H7 (cell line): ENCODE results near the gene BAIAP2L2. TPM values are rescaled to one million over a fixed set of nuclear protein-coding genes. Genes with fewer than 3 reads are reported as not detected.
"Not testable (repeated sequence)": the region's sequence is repeated elsewhere in the genome, so short reads cannot be mapped to it uniquely, and the experiment has no call there.

Source experiments
- DNase-seq: peaks from one replicate; pipeline ENCODE4 v3.0.0; 2012
- H3K27me3 ChIP-seq: 2 replicates; pipeline ENCODE4 v1.6.0; 2011; ENCODE audit warnings: mild to moderate bottlenecking, low read length; ENCODE audit not compliant: control insufficient read depth, insufficient read depth
- H3K36me3 ChIP-seq: replicated peaks from 2 replicates; pipeline ENCODE4 v1.5.1; 2011; ENCODE audit warnings: low read length; ENCODE audit not compliant: control insufficient read depth, insufficient read depth
- H3K4me3 ChIP-seq: 2 replicates; pipeline ENCODE4 v1.5.1; 2011; ENCODE audit warnings: low read depth, mild to moderate bottlenecking, control low read depth, low read length, moderate library complexity; ENCODE audit not compliant: insufficient read depth
- total RNA-seq: library from RNA; depleted of rRNA; stranded (reverse); fragments of >200 nt; shearing (Covaris generic); gene quantifications from 2 replicates; pipeline ENCODE4 v1.2.3, GENCODE V29; 2014

Gene BAIAP2L2
- total RNA-seq, 1 experiment from 2014 or later = 1.0 TPM

DNA sequence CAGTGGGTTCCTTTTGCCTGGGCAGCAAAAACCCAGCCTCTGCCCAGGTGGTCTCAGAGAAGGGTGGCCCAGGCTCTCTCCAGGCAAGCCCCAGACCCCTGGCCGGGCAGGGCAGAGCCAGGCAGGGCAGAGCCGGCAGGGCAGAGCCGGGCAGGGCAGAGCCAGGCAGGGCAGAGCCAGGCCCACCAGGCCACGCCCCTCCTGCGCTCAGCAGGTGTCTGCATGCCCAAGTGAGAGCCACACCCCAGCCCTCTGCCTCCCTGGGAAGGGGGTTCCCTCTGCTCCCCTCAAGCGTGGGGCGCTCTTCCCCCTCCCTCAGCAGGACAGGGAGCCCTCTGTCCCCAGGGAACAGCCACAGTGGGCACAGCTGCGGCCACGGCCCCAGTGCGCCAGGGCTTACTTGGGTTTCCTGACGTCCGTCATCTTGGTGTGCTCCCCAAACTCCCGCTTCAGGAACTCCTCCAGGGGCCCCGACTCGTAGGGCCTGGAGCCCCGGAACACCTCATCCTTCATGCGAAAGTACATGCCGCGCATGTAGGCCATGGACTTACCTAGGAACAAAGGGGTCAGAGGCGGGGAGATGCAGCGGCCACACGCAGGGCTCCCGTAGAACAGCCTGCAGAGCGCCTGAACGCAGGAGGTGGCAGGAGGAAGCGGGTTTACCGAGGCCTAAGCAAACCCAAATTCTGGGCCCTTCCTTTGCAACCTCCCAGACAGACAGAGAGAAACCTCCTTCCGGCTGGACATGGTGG lies 10.1 kb upstream of the BAIAP2L2 start:
- DNase-seq = peak; percentile 83
- Histone ChIP-seq H3K36me3 (no peaks in the 10 kb centered on the region; the same call in 1 of the 2 replicates), H3K4me3 (no peak overlapping the region), H3K27me3 (no peaks in the 10 kb centered on the region)

DNA sequence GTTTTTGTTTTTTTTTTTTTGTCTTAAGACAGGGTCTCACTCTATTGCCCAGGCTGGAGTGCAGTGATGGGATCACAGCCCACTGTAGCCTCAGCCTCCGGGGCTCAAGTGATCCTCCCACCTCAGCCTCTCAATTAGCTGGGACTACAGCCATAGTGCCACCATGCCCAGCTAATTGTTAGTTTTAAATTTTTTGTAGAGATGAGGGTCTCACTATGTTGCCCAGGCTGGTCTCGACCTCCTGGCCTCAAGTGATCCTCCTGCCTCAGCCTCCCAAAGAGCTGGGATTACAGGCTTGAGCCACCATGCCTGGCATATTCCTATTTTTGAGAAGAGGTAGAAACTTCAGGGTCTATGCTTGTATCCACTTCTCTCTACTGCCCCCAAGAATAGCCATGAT lies 8.3 kb upstream of the BAIAP2L2 start:
- not testable (repeated sequence) for H3K27me3 ChIP-seq, H3K36me3 ChIP-seq, H3K4me3 ChIP-seq, DNase-seq

DNA sequence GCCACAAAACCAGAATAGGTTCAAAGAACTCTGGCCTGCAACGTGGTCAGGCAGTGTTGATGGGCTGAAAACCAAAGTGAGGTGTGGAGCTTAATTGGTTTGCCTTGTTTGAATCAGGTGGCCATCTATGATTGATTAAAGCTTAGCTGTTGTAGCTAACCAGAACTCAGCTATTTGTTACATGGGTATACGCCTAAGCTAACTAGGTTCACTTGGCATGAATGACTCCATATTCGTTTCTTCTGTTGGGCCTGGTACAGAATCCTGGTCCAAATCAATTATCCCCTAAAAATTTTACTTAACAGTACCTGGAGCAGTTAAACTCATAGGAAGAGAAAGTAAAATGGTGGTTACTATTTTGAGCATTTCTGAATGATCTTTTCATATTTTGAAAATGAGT lies 7.7 kb upstream of the BAIAP2L2 start:
- Histone ChIP-seq H3K4me3 (no peak overlapping the region), H3K27me3 (no peaks in the 10 kb centered on the region), H3K36me3 (no peaks in the 10 kb centered on the region; the same call in 1 of the 2 replicates)
- no peak for DNase-seq

DNA sequence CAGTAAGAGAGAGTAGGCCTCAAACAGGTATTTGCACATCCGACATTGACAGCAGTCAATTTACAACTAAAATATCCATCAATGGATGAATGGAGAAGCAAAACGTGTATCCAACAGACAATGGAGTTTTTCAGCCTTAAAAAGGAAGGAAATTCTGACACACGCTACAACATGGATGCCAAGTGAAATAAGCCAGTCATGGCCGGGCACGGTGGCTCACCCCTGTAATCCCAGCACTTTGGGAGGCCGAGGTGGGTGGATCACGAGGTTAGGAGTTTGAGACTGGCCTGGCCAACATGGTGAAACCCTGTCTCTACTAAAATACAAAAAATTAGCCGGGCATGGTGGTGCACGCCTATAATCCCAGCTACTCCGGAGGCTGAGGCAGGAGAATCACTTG lies 7.1 kb upstream of the BAIAP2L2 start:
- H3K4me3 ChIP-seq, DNase-seq, H3K27me3 ChIP-seq, H3K36me3 ChIP-seq: not testable (repeated sequence)

DNA sequence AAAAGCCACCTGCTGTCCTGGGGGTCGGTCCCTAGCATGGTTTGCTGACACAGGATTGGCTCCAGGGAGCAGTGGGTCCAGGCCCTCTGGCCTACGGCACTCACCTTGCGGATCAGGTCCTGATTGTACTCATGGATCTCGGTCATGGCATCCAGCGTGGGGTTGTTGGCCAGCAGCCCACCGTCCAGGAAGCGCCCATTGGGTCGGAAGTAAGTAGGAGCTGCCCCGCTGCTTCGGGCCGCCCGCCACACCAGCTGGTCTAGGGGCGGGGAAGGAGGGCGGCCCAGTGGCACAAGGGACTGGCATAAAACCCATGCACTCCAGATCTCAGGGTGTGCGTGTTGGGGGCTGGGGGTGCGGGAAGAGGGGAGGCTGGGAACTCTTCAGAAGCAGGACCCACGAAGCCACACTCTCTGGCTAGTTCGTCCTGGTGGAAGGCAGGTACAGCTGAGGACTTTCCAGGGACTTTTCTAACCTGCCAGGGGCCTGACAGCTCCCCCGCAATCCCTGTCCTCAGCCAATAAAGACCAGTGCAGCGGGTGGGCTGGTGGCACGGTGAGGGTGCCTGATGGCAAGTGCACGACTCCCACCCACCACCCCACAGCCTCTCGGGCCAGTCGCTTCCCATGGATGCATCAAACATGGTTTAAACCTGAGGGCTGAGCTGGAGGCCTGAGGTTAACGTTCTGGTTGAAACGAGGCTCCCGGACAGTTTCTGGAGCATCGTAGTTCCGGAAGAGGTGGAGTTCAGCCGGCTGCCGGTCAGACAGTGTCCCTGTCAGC lies 5.1 kb upstream of the BAIAP2L2 start:
- H3K4me3 ChIP-seq = no peak overlapping the region
- peak; percentile 50 for DNase-seq
- H3K27me3 ChIP-seq = no peaks in the 10 kb centered on the region
- H3K36me3 ChIP-seq = no peaks in the 10 kb centered on the region; the same call in 1 of the 2 replicates

DNA sequence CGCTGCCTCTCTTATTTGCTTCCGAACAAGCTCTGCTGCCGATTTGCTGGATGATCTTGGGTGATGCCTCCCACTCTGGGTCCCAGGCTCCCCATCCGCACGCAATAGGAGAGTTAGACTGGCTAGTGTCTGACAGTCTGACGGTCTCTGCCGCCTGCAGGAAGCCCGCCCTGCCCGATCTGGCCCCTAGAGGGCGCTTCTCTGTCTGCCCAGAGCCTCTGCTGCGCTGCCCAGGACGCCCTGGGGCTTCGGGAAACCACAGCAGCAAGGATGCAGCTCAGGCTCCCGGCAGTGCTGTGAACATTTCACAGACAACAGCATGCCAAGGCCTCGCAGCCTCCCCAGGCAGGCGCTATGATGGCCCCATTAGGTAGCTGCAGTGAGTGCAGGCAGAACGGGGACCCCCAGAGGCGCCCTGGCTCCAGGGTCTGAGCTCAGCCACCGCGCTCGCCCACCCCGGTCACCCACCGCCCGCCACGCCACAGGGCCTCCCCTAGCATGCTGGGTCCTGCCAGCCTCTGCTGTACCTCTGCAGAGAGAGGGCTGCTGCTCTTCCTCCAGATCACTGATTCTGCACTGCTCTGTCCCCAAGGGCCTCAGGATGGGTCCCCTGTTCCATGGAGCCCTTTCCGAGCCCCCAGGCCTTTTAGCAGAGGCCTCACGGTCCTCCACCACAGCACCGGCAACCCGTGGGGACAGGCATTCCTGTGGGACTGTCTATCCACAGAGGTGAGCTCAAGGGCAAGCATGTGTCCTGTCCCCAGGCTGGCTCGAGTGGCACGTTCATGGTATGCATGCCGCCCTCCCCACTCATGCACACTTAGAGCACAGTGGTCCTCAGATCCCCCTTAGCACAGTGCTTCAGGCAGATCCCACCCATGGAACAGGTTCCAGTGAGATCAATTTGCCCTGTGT lies 4.3 kb upstream of the BAIAP2L2 start:
- DNase-seq = peak; percentile 97

DNA sequence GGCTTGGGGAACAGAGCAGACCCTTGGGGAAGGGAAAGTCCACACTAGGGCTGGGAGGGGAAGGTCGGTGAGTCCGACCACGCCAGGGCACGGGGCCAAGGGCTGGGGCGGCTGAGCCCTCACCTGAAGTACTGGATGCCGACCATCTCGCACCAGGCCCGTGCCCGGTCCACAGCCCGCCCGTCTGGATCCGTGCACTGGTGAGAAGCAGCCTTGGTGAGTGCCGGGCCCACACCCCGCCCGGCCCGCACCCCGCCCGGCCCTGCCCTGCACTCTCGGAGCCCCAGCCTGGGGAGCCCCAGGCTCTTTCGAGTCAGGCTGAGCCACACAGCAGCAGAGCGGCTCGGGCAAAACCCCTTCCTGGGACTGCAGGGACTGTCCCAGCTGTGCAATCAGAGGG lies 1.9 kb upstream of the BAIAP2L2 start:
- Histone ChIP-seq H3K4me3 (no peak overlapping the region), H3K27me3 (no peaks in the 10 kb centered on the region), H3K36me3 (no peaks in the 10 kb centered on the region; the same call in 1 of the 2 replicates)
- DNase-seq = peak; percentile 51

More for the DNA sequence above, 4.3 kb upstream of the BAIAP2L2 start:
- Histone ChIP-seq H3K4me3 (no peak overlapping the region), H3K27me3 (no peaks in the 10 kb centered on the region), H3K36me3 (no peaks in the 10 kb centered on the region; the same call in 1 of the 2 replicates)

DNA sequence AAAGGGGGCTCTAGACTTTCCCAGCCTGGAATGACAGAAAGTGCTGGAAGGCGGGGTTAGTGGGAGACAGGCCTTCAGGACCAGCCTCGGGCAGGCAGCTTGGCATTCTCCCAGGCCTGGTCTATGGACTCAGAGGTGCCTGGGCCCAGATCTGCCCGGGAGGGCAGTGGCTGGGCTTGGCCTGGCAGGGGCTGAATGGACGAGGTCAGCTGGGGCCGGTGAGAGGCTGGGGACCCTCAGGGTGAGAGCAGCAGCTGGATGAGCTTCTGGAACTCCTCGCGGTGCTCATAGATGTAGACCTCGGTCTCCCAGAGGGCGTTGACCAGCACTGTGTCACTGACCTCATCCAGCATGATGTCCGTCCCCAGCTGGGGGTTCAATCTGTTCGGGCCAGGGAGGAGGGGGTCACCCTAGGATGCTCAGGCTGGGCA lies 1.5 kb upstream of the BAIAP2L2 start:
- Histone ChIP-seq H3K4me3 (no peak overlapping the region), H3K27me3 (no peaks in the 10 kb centered on the region), H3K36me3 (no peaks in the 10 kb centered on the region; the same call in 1 of the 2 replicates)
- DNase-seq = peak; percentile 43

DNA sequence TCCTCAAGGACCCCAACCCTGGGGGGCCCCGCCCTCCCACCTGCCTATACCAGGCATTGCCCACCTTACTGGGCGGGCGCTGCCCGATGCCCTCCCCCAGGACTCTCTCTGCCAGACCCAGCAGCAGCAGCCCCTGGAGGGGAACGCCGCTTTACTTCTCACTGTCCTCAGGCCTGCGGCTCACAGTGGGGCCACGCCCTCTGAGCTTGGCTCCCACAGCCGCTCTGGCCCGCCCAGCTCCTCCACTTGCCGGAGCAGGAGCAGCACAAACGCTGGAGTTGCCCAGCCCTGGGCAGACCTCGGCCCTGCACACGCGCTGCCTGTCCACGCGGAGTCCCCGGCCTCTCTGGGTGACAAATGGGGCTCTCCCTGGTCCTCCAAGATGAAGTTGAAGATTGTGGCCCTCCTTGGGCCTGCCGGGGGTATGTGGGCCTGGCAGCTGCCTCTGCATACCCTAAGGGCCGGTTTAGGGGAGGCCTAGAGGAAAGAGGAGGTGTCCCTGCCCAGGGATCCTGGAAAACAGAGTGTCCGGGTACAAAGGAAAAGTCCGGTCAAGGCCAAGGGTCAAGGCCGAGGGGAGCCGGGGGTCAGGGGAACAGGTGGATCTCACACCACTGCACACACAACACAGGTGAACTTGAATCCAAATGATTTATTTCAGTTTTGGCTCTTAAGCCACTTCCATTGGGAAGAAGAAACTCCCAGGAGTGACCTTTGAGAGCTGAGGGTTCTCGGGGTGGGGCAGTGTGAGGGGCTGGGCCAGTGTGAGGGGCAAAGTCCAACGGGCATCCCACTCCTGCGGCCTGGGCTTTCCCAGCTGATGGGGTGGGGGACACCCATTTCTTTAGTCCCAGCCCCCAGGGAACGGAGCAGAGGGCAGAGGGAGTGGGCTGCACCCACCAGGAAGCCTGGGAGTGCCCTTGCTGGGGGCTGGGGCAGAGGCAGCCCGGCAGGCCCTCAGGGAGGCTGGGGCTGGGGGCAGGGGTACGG lies 674 bp upstream of the BAIAP2L2 start:
- DNase-seq = peak; percentile 87
- Histone ChIP-seq H3K27me3 (no peaks in the 10 kb centered on the region), H3K36me3 (no peaks in the 10 kb centered on the region; the same call in 1 of the 2 replicates), H3K4me3 (no peak overlapping the region)

DNA sequence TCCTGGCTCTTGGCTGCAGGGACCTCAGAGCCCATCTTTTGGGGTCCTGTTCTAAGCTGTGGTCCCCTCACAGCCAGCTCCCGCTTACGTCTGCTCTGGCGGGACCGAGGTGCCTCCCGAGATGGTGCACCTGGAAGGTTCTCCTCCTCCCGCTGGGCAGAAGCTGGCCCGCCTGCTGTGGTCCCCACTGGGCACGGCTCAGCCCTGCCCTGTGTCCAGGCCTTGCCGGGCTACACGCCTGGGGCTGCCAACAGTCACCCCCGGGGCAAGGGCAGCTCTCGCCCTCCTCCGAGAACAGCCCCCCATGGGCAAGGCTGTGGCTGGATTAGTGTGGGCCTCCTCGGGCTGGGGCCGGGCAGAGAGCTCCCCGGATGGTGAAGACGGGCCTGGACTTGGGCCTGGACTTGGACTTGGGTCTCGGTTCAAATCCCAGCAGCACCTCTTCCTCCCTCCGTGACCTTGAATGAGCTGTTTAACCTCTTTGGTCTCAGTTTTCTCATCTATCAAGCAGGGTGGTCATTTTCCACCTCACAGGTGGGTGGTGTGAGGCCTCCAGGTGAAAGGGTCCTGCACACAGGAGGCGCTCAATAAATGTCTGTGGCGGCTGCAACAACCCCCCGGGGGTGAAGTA lies 998 bp downstream of the BAIAP2L2 start:
- Histone ChIP-seq H3K36me3 (no peaks in the 10 kb centered on the region), H3K27me3 (no peaks in the 10 kb centered on the region), H3K4me3 (no peak overlapping the region)
- peak; percentile 62 for DNase-seq

DNA sequence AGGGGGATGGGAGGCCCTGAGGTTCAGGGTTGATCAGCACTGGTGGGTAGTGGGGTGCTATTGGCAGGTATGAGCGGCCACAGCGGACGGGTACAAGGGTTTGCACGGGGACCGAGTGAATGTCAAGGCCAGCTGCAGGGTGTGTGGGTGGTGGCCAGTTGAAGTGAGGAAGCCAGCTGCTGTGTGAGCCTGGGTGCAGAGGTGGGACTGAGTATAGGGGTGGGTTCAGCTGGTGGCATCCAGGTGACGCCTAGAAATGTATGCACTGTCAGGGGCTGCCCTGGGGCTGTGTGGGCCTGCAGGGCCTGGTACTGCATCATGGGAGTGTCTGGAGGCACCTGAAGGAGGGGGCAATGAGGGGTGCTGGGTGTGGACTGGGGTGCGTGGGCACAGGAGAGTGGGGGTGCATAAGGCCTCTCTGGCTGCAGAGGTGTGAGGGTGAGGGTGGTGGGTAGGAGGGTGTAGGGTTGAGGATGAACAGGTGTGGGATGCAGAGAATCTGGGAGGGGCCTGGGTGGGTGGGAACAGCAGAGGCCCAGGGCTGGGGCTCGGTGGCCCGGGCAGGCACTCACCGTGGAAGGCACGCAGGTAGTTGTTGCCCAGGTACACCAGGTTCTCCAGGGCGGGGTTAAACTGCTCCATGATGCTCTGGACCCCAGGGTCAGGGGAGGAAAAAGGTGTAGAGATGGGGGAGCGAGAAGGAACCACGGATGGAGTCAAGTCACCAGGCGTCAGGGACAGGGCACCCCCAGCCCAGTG lies 1.7 kb downstream of the BAIAP2L2 start:
- DNase-seq = peak; percentile 48
- Histone ChIP-seq H3K36me3 (no peaks in the 10 kb centered on the region), H3K27me3 (no peaks in the 10 kb centered on the region), H3K4me3 (no peak overlapping the region)

DNA sequence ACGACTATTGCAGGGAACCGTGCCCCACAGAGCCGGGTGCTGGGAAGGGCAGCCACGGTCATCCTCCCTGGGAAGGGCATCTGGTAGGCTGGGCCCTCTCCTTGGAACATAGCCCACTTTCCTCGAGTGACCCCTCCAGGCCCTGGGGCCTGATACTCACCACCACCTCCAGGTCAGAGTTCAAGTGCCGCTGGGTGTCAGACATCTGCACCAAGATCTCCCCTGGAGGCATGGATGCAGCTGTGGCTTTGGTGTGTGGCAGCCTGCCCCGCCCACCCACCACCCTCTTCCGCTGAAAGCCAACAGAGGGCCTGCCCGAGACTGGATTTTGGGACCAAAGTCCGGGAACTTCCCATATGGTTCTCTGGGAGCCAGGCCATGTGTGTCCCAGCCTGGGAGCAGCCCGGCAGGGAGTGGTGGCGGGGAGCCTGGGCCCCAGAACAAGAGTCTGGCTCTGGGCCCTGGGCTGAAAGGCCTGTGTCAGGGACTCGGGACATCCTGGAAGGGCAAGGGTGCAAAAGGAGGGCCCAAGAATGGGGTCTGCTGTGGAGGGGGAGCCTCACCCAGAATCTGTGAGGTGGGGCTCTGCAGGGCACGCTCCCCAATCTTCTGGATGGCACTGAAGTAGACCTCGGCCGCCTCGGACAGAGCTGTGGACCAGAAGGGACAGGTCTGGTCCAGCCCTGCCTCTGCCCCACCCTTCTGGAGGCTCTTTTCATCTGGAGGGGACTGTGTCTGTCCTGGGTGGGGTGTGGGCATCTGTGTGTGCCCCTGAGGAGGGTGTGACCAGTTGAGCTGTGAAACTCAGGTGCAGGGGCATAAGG lies 2.6 kb downstream of the BAIAP2L2 start:
- Histone ChIP-seq H3K27me3 (no peaks in the 10 kb centered on the region), H3K36me3 (no peaks in the 10 kb centered on the region), H3K4me3 (no peak overlapping the region)
- peak; percentile 66 for DNase-seq
